ENCODE data around the gene DSG4.

Gene DSG4

DNA sequence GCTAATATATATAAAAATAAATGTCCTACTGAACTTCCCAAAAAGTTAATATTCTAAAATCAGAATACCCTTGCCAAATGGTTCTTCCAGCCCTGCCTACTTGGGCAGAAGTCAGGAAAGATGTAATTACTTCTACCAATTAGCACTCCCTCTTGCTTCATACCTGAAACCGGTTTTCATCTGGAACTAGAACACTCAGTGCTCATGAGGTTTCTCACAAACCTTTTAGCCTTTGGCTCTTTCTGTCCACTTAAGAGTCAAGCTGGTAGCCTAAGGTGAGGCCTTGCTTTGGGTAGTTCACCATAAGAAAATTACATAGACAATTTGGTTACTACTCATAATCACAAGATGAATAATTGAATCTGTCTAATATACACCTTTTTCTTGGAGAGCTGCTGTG, 75.0 kb downstream of the DSG4 start:
- no peak for DNase-seq

DNA sequence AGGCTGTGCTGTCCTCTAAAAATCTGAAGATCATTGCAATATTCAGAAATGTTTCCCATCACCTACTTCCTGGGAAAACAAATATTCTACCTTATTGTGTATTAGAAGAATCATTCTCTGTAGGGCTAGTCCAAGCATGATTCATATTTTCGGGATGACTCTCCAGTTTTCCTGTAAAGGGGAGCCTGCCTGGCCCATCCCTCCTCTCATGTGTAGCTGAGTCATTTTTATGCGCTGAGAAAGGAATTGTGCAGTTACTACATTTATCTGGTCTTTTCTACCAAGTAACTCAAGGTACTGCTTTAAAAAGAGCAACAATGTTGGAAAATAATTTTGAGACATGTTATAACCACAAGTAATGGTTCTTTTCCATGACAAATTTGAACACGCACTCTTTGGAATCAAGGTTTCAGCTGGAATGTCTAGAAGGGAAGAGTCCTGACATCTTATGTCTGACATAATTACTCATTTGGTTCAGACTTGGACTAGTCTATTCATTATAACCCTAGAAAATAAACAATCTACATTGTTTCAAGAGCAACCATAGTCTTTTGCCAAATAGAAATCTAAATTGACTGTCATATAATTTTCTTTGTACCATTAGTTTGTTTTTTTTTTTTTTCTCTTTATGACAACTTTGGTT, 77.6 kb downstream of the DSG4 start:
- no peak for DNase-seq
